Activated effector memory CD4-positive, alpha-beta T cell treated with anti-CD3 and anti-CD28 coated beads, Interleukin-2, amount 50 U/mL, for 16 hours (primary cell): Measurements from ENCODE around the gene TRIM16.
"Not testable (repeated sequence)": the region's sequence is repeated elsewhere in the genome, so short reads cannot be mapped to it uniquely, and the experiment has no call there.

Experiments used
- DNase-seq: peaks from one replicate; pipeline ENCODE4 v3.0.0-alpha.2; 2020

TRIM16 gene

DNA sequence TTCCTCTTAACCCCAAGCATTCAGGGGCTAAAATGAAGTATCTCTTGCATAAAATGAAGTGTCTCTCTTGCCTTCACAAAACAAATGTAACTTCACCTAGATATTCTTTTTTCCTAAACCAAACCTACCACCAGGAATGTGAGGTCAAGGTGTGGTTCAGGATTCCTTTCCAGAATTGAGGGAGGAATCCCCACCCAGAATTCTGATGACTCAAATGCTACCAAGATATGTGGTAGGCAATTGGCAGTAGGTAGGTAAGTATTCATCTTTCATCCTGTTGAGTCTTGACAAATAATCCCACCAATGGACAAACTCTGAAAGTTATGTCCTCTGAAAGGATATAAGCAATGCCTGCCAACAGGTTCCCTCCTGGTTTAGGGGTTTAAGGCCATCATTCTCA is 26.2 kb downstream of the TRIM16 start:
- DNase-seq = no peak

DNA sequence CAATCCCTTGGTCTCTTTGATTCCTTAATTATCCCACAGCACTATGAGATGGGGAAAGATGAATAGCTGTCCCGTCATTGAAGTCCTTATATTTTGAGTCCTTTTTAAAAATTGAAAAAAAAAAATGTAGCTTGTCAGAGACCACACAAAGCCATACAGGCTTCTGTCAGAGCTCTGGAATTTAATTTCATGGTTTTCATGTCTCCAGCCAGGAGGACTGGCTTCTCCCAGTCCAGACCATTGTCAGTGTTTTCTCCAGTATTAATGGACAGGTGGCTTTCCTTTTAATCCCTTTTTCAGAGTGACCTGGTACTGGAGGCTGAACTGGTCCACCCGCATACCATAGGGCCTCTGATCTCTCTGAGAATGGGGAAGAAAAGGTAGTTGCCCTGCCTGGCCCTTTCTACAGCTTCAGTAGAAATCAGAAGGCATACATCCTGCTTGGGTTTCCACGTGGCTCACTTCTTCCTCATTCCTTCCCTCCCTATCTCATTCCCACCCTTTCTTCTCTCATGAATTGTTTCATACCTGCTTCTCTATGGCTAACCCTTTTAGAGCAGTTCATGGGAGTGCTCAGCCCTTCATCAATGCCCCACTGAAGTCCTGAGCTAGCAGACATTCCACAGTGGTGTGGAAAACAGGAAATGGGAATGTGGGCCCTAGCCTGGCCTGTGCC is 29.1 kb downstream of the TRIM16 start:
- no peak for DNase-seq

GRCh38 chr17:15654401-15654800 is 29.7 kb downstream of the TRIM16 start:
- DNase-seq = not testable (repeated sequence)

GRCh38 chr17:15652960-15653359 is 31.2 kb downstream of the TRIM16 start:
- no peak for DNase-seq

DNA sequence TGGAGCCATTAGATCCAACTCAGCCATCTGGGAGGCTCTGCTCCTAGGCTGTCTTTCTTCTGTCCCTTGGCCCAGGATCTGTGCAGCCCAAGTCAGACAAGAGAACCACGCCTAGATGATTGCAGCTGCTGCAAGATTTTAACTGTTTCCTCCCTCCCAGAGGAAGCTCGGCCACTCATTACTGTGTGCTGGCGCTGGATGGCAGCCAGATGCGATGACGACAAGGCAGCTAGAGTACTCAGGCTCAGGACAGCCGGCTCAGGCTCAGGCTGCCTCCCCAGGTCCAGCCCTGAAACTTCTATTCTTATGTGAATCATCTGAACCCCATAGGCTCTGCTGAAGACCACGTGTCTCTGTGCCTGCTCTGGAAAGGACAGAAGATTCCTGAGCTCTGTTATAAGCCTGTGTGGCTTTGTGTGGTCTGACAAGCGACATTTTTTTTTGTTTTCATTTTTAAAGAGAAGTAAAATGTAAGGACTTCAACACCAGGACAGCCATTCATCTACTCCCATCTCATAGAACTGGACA is 32.5 kb downstream of the TRIM16 start:
- DNase-seq = peak; percentile 73

- DNase-seq = no peak
Measured at GRCh38 chr17:15650741-15651582, 33.1 kb downstream of the TRIM16 start.

- no peak for DNase-seq
Measured at GRCh38 chr17:15649861-15650421, 34.2 kb downstream of the TRIM16 start.

DNA sequence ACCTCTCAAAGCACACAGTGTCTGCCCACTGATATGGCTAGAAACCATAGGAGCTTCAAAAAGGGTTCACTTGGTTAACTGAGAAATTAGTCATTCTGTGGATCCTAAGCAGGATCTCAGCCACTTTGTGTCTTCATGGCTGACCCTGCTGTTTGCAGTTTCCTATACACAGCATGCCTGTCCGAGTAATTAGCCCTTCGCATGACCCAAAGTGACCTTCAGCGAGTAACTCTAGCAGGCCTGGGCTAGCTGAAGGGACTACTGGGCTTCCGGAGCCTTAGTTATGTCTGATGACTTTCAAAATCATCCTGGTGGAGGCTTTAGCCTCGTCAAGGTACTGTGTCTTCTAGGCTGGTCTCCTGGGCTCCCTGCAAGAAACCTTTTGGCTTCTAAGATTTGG is 35.7 kb downstream of the TRIM16 start:
- DNase-seq = no peak

DNA sequence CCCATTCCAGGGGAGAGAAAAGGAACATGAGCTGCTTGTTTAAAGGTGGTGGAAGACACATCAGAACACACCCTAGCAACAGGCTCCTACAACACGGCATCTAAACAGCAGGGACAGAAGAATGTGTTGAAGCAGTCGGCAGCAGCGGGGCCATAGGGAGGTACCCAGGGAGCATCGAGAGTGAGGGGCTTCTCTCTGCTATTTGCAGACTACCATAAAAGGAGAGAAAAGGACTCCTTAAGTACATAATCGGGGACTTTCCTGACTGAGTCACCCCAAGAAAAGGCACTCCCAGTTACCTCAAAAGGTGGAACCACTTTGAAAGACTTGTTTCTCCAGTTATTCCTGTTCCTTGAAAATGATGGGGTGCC is 38.2 kb downstream of the TRIM16 start:
- not testable (repeated sequence) for DNase-seq

GRCh38 chr17:15645099-15645941 is 38.8 kb downstream of the TRIM16 start:
- DNase-seq = not testable (repeated sequence)

- DNase-seq = not testable (repeated sequence)
Measured at GRCh38 chr17:15642505-15643251, 41.4 kb downstream of the TRIM16 start.

DNA sequence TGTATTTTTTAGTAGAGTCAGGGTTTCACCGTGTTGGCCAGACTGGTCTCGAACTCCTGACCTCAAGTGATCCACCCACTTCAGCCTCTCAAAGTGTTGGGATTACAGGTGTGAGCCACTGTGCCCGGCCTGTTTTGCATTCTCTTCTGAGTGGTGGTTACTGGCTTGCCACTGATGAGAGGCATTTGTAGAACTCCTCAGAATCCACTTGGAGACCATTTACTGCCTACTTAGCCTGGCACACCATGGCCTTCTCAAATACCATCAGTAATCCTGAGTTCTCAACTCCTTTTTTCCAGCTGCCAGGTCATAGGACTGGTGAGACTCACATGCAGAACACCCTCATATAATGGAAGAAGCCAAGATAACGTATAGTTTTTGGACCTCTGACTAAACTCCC is 42.1 kb downstream of the TRIM16 start:
- not testable (repeated sequence) for DNase-seq

GRCh38 chr17:15630930-15631453 is 53.1 kb downstream of the TRIM16 start:
- DNase-seq = not testable (repeated sequence)

GRCh38 chr17:15629991-15630390 is 54.1 kb downstream of the TRIM16 start:
- DNase-seq = not testable (repeated sequence)

- DNase-seq = not testable (repeated sequence)
Measured at GRCh38 chr17:15623661-15624209, 60.4 kb downstream of the TRIM16 start.

DNA sequence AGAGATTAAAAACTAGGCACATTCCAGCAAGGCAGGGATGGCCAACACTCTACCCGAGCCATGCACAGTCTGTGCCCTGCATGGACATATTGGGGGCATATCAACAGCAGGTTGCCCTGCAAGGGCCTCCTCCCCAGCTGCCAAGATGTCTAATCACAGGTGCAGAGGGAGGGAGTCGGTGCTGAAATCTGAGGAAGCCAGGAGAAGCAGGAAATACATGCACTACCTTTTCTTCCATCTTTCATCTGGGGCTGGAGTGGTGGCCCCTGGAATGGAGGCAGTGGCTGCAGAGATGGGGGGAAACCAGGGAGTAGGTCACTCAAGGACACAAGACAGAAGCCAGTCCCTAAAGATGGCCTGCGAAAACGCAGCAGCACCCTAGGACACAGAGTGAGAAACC is 60.9 kb downstream of the TRIM16 start:
- DNase-seq = not testable (repeated sequence)

DNA sequence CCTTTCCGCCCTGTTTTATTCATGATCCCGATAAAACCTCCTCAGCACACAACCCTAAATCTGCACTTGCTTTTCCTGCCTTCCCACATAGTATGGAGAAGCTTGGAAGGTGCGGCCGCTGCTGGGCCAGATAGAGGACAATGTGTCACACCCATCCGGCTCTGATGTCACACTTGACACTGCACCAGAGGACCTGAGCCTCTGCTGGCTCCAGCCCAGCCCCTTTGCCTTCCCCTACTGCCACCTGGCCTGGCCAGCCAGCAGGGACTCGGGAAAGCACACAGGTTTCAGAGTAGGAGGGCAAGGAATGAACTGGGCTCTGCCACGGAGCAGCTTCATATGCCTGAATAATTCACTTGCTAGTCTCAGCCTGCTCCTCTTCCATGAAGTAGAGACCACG is 62.0 kb downstream of the TRIM16 start:
- not testable (repeated sequence) for DNase-seq

DNA sequence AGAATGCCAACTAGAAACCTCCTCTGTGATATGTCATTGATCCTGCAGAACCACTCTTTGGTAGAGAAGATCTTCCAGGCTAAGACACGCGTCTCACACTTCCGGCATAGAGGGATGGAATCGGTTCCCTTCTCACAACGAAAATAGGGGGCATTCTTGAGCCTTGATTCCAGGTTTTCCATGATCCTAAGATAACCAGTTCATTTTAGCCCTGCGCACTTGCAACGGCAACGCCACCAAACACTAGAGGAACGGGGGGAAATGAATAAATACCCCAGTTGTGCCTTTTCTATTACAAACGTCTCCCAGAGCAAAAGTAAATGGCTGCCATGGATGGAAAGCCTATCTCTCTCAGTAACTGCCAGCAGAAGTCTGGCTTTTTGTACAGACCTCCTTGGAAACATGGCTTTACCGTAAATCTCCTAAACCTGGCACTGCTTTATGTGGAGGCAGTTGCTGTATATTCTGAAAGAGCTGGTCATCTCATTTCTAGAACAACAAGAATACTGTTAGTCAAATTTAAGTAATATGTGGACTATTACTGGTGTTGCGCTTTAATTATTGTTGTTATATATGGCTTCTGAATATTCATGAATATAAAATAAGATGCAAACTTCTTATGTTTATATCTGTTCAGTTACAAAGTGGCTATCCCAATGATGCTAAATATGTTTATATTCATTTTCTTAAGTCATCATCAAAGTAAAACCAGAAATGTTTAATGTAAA is 64.6 kb downstream of the TRIM16 start, which contains the start of gene FBXW10B:
Gene FBXW10B (minus strand): TSS at position 374 of the 728 bp plus-strand sequence. CDS start 192 bp downstream, at position 182.
- DNase-seq = not testable (repeated sequence)

DNA sequence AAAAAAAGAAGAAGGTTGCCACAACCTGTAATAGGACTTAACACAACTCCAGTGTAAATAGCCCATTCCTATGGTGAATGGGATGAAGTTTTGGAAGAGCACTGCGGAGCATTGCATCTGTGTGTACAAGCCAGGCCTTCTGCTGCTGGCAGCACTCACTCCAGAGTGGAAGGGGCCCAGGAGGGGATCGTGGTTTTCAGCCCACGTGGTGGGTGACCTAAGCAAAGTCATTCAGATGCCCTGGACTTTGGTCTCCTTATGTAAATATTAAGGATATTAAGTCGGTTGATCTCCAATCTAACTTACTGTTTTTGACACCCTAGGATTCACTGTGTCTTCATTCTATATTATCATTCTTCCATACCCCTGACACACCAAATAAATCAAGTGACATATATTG is 67.3 kb downstream of the TRIM16 start:
- not testable (repeated sequence) for DNase-seq

- DNase-seq = not testable (repeated sequence)
Measured at GRCh38 chr17:15615850-15616249, 68.3 kb downstream of the TRIM16 start.
